Measurements from ENCODE around the gene RBMS3. TPM values are rescaled to one million over a fixed set of nuclear protein-coding genes. Genes with fewer than 3 reads are reported as not detected.
A peak's percentile ranks its signal among the peaks of the same experiment; 100 is the strongest.
"Not testable (repeated sequence)": the region's sequence is repeated elsewhere in the genome, so short reads cannot be mapped to it uniquely, and the experiment has no call there.

RBMS3 gene
- total RNA-seq, 4 donors from 2014 or later = 7.3 to 21.8 (median 12.8) TPM

DNA sequence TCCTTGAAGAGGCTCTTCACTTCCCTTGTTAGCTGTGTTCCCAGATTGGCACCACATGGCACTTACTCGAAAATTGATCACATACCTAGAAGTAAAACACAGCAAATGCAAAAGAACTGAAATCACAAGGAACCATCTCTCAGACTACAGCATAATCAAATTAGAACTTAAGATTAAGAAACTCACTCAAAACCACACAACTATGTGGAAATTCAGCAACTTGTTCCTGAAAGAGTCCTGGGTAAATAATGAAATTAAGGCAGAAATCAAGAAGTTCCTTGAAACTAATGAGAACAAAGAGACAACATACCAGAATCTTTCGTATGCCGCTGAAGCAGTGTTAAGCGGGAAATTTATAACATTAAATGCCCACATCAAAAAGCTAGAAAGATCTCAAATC lies 759.3 kb downstream of the RBMS3 start:
- intact Hi-C loops (cut with DNase I; ENCODE audit: low total_unique reads) = loop anchor here (5.0 kb wide), 1 partner anchor 1167 kb away; no protein-coding TSS in a partner anchor
- DNase-seq (ENCODE audit: low spot score in 2 of 2) = no peak
- TF ChIP-seq CTCF (IDR thresholded peaks at IDR 0.05) (no peak), POLR2A (IDR thresholded peaks at IDR 0.05) (no peak)
- WGBS, 2 donors = 90 to 99% methylated on average over 4 of the region's 4 CpGs
- H3K4me3 ChIP-seq (ENCODE audit: low read depth, poor library complexity, severe bottlenecking) = no peak overlapping the region

GRCh38 chr3:30041481-30041880 lies 760.6 kb downstream of the RBMS3 start:
- intact Hi-C loops (cut with DNase I; ENCODE audit: low total_unique reads) = loop anchor here (5.0 kb wide), 1 partner anchor 1166 kb away; no protein-coding TSS in a partner anchor
- WGBS, 2 donors = 49 to 54% methylated on average over 3 of the region's 3 CpGs
- DNase-seq (ENCODE audit: low spot score in 2 of 2); H3K4me3 ChIP-seq (ENCODE audit: low read depth, poor library complexity, severe bottlenecking): not testable (repeated sequence)

DNA sequence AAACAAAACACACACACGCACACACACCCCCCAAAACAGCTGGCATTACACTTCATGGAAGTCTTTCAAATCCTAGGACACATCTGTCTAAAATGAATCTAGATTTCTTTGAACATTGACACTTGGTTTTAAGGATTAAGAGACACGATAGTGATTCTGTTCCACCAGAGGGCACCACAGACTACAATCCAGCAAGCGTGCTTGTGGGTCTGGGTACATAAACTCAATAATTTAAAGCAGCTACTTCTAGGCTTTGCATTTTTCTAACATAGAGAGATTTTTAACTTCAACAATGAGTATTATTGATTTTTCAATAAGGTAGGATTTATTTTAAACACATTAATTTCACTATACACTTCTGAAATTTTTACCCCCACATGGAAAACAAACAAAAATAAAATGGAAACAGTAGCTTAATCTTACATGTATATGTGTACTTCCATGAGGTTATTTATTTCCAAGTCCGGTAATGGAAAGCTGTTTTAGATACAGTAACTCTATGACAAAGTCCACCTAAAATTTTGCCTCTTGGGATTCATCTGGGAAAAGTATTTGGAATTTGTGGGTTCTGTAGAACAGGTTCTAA lies 761.5 kb downstream of the RBMS3 start:
- intact Hi-C loops (cut with DNase I; ENCODE audit: low total_unique reads) = loop anchor here (5.0 kb wide), 1 partner anchor 1165 kb away; no protein-coding TSS in a partner anchor
- WGBS, 2 donors = 25 to 27% methylated on average over 4 of the region's 4 CpGs
- TF ChIP-seq CTCF (IDR thresholded peaks at IDR 0.05) (peak in 1 of 3 donors; percentile 48), POLR2A (IDR thresholded peaks at IDR 0.05) (no peak)
- no peak overlapping the region for H3K4me3 ChIP-seq (ENCODE audit: low read depth, poor library complexity, severe bottlenecking)
- DNase-seq (ENCODE audit: low spot score in 2 of 2) = peak in 1 of 2 donors; percentile 46

GRCh38 chr3:30042916-30043555 lies 762.2 kb downstream of the RBMS3 start:
- TF ChIP-seq POLR2A (IDR thresholded peaks at IDR 0.05) = no peak
- TF ChIP-seq CTCF (IDR thresholded peaks at IDR 0.05) = no peak
- H3K4me3 ChIP-seq (ENCODE audit: low read depth, poor library complexity, severe bottlenecking) = no peak overlapping the region
- 72 to 95% methylated on average over 3 of the region's 3 CpGs for WGBS, 2 donors
- no peak for DNase-seq (ENCODE audit: low spot score in 2 of 2)
- intact Hi-C loops (cut with DNase I; ENCODE audit: low total_unique reads) = loop anchor here (5.0 kb wide), 1 partner anchor 1164 kb away; no protein-coding TSS in a partner anchor

DNA sequence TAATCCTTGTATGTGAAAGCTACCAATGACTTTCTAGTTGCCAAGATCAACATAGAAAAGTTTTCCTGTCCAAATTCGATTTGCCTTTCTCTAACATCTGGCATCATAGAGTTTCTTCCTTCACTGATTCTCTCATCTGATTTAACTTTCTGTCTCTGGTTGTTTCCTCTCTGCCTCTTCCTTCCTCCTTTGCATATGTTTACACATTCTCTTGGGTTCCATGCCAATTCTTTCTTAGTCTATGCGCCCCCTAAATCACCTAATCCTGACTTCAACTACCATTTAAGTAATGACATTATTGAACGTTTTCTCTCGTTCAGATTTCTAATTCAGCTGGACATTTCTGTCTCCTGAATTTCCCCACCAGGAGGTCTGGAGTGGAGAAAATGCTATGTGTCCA lies 763.6 kb downstream of the RBMS3 start:
- TF ChIP-seq CTCF (IDR thresholded peaks at IDR 0.05) (no peak), POLR2A (IDR thresholded peaks at IDR 0.05) (no peak)
- intact Hi-C loops (cut with DNase I; ENCODE audit: low total_unique reads) = loop anchor here (5.0 kb wide), 1 partner anchor 1163 kb away; no protein-coding TSS in a partner anchor
- DNase-seq (ENCODE audit: low spot score in 2 of 2) = no peak
- no peak overlapping the region for H3K4me3 ChIP-seq (ENCODE audit: low read depth, poor library complexity, severe bottlenecking)
- 51 to 71% methylated on average over 4 of the region's 4 CpGs for WGBS, 2 donors

GRCh38 chr3:30048431-30048830 lies 767.6 kb downstream of the RBMS3 start:
- TF ChIP-seq CTCF (IDR thresholded peaks at IDR 0.05) = no peak
- TF ChIP-seq POLR2A (IDR thresholded peaks at IDR 0.05) = no peak
- intact Hi-C loops (cut with DNase I; ENCODE audit: low total_unique reads) = no loop called here
- 79 to 80% methylated on average over 3 of the region's 3 CpGs for WGBS, 2 donors
- H3K4me3 ChIP-seq (ENCODE audit: low read depth, poor library complexity, severe bottlenecking) = no peak overlapping the region
- no peak for DNase-seq (ENCODE audit: low spot score in 2 of 2)

GRCh38 chr3:30050116-30050515 lies 769.2 kb downstream of the RBMS3 start:
- H3K4me3 ChIP-seq (ENCODE audit: low read depth, poor library complexity, severe bottlenecking); intact Hi-C loops (cut with DNase I; ENCODE audit: low total_unique reads); DNase-seq (ENCODE audit: low spot score in 2 of 2): not testable (repeated sequence)
- 92% methylated on average over 6 to 9 of the region's 9 CpGs for WGBS, 2 donors
